ENCODE measurements around the gene GNA12.

Gene GNA12

DNA sequence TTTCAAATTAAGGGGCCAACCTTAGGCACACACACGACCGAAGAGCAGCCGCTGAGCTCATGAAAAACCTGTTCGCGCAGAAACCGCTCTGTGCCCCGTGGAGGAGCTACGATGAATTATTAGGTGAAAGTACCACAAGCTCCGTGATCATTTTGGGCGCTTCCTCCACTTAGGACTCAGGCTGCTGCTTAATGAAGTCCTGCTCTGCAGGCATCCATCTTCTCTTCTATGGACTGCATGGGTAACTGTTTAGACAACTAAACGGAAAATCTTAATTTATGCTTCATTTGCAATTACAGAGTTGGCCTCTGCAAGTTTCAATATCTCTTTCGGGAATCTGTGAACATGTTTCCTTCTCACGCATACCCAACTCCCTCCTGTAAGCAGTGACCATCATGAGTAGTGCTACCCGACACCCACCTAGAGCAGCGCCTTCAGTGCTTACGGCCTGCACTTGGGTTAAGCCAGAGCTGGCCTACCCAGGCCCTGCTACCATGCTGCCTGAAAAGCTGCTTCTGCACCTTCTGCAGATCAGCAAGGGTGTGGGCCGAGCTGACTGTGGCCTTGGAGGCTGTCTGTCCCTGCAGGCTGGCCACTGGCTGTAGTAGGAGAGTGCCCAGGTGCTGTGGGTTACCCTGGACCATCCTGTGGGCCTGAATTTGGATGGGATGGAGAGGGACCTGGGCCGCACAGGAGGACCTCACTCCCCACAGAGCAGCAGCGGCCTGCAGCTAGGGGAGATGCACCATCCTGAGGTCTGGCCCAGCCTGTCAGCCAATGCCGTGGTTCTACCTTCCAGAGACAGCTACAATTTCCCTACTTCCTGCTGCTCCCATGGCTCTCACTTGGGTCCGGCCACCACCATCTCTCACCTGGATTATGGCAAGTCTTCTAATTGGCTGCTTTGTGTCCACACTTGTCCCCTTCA is 36.0 kb downstream of the GNA12 start:
- TF ChIP-seq, protein P1, sequence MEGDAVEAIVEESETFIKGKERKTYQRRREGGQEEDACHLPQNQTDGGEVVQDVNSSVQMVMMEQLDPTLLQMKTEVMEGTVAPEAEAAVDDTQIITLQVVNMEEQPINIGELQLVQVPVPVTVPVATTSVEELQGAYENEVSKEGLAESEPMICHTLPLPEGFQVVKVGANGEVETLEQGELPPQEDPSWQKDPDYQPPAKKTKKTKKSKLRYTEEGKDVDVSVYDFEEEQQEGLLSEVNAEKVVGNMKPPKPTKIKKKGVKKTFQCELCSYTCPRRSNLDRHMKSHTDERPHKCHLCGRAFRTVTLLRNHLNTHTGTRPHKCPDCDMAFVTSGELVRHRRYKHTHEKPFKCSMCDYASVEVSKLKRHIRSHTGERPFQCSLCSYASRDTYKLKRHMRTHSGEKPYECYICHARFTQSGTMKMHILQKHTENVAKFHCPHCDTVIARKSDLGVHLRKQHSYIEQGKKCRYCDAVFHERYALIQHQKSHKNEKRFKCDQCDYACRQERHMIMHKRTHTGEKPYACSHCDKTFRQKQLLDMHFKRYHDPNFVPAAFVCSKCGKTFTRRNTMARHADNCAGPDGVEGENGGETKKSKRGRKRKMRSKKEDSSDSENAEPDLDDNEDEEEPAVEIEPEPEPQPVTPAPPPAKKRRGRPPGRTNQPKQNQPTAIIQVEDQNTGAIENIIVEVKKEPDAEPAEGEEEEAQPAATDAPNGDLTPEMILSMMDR (IDR thresholded peaks at IDR 0.05; ENCODE audit: poor library complexity, severe bottlenecking): no peak
- ATAC-seq (ENCODE audit: low read depth): no peak
- Histone ChIP-seq H3K4me3 (ENCODE audit: severe bottlenecking) (no peak overlapping the region), H3K27me3 (ENCODE audit: insufficient read depth, poor library complexity, severe bottlenecking) (no peaks in the 10 kb centered on the region), H3K36me3 (ENCODE audit: low read depth) (peaks cover 7% of the 10 kb centered on the region), H3K27ac (ENCODE audit: poor library complexity, severe bottlenecking) (no peak overlapping the region), H3K9me3 (ENCODE audit: severe bottlenecking) (no peaks in the 10 kb centered on the region), H3K4me1 (ENCODE audit: insufficient read depth, poor library complexity, severe bottlenecking) (peaks cover 51% of the 10 kb centered on the region)
- no peak for DNase-seq (ENCODE audit: low spot score)

DNA sequence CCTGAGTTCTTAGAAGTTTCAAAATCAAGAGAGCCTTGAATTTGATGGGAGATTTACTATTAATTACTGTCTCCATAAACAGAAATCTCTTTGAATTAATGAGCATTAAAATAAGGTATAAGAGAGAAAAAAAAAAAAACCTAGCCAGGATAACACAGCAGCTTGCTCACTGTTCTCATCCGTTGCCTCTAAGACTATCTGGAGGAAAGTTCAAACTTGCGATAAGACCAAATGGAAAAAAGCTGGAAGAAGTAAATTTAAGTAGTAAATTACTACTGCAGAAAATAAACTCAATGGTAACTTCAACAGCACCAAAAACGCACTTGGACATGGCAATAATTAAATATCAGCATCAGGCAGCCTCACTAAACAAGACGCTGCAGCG is 36.7 kb downstream of the GNA12 start:
- ATAC-seq (ENCODE audit: low read depth) (no peak), DNase-seq (ENCODE audit: low spot score) (no peak)
- Histone ChIP-seq H3K9me3 (ENCODE audit: severe bottlenecking) (no peaks in the 10 kb centered on the region), H3K27me3 (ENCODE audit: insufficient read depth, poor library complexity, severe bottlenecking) (no peaks in the 10 kb centered on the region), H3K4me3 (ENCODE audit: severe bottlenecking) (no peak overlapping the region), H3K27ac (ENCODE audit: poor library complexity, severe bottlenecking) (no peak overlapping the region), H3K36me3 (ENCODE audit: low read depth) (peaks cover 7% of the 10 kb centered on the region), H3K4me1 (ENCODE audit: insufficient read depth, poor library complexity, severe bottlenecking) (peaks cover 57% of the 10 kb centered on the region)
- TF ChIP-seq, protein P1 (IDR thresholded peaks at IDR 0.05; ENCODE audit: poor library complexity, severe bottlenecking): no peak

GRCh38 chr7:2806571-2806970 is 37.5 kb downstream of the GNA12 start:
- no peak overlapping the region for H3K27ac ChIP-seq (ENCODE audit: poor library complexity, severe bottlenecking)
- H3K4me1 ChIP-seq (ENCODE audit: insufficient read depth, poor library complexity, severe bottlenecking): peaks cover 59% of the 10 kb centered on the region

GRCh38 chr7:2805213-2805944 is 38.7 kb downstream of the GNA12 start:
- H3K36me3 ChIP-seq (ENCODE audit: low read depth): no peaks in the 10 kb centered on the region

More at GRCh38 chr7:2806571-2806970, 37.5 kb downstream of the GNA12 start:
- TF ChIP-seq, protein P1 (IDR thresholded peaks at IDR 0.05; ENCODE audit: poor library complexity, severe bottlenecking): no peak
- no peak for ATAC-seq (ENCODE audit: low read depth)
- Histone ChIP-seq H3K4me3 (ENCODE audit: severe bottlenecking) (no peak overlapping the region), H3K9me3 (ENCODE audit: severe bottlenecking) (no peaks in the 10 kb centered on the region), H3K27me3 (ENCODE audit: insufficient read depth, poor library complexity, severe bottlenecking) (no peaks in the 10 kb centered on the region), H3K36me3 (ENCODE audit: low read depth) (peaks cover 4% of the 10 kb centered on the region)
- no peak for DNase-seq (ENCODE audit: low spot score)

More at GRCh38 chr7:2805213-2805944, 38.7 kb downstream of the GNA12 start:
- DNase-seq (ENCODE audit: low spot score) (no peak), ATAC-seq (ENCODE audit: low read depth) (no peak)
- Histone ChIP-seq H3K4me1 (ENCODE audit: insufficient read depth, poor library complexity, severe bottlenecking) (peaks cover 48% of the 10 kb centered on the region), H3K9me3 (ENCODE audit: severe bottlenecking) (no peaks in the 10 kb centered on the region), H3K27me3 (ENCODE audit: insufficient read depth, poor library complexity, severe bottlenecking) (no peaks in the 10 kb centered on the region), H3K4me3 (ENCODE audit: severe bottlenecking) (no peak overlapping the region), H3K27ac (ENCODE audit: poor library complexity, severe bottlenecking) (no peak overlapping the region)
- TF ChIP-seq, protein P1 (IDR thresholded peaks at IDR 0.05; ENCODE audit: poor library complexity, severe bottlenecking): no peak

Measured in RWPE2 (cell line).